Neural progenitor cell (in vitro differentiated cells): ENCODE results near the gene GALM. TPM values are rescaled to one million over a fixed set of nuclear protein-coding genes. Genes with fewer than 3 reads are reported as not detected.
"Not testable (repeated sequence)": the region's sequence is repeated elsewhere in the genome, so short reads cannot be mapped to it uniquely, and the experiment has no call there.

Source experiments
- DNase-seq: peaks from one replicate; pipeline ENCODE4 v3.0.0-alpha.2; 2016; ENCODE audit warnings: low spot score
- H2AFZ ChIP-seq: fragments of 200-600 bp; sonication (generic); replicated peaks from 2 replicates; pipeline ENCODE4 v1.6.1; 2016; ENCODE audit warnings: antibody characterized with exemption
- H3F3A ChIP-seq: fragments of 200-600 bp; sonication (generic); 2 replicates; pipeline ENCODE4 v1.6.1; 2016; ENCODE audit warnings: antibody characterized with exemption, low read depth
- H3K27ac ChIP-seq: fragments of 200-600 bp; sonication (generic); 2 replicates; pipeline ENCODE4 v1.5.1; 2016; ENCODE audit warnings: mild to moderate bottlenecking
- H3K27me3 ChIP-seq: fragments of 200-600 bp; sonication (generic); 2 replicates; pipeline ENCODE4 v1.6.1; 2016; ENCODE audit warnings: mild to moderate bottlenecking, moderate library complexity
- H3K36me3 ChIP-seq: fragments of 200-600 bp; sonication (generic); 2 replicates; pipeline ENCODE4 v1.5.1; 2016
- H3K4me1 ChIP-seq: fragments of 200-600 bp; sonication (generic); 2 replicates; pipeline ENCODE4 v1.6.1; 2016; ENCODE audit warnings: mixed run types
- H3K4me2 ChIP-seq: fragments of 200-600 bp; sonication (generic); 2 replicates; pipeline ENCODE4 v1.6.1; 2016
- H3K4me3 ChIP-seq: fragments of 200-600 bp; sonication (generic); 2 replicates; pipeline ENCODE4 v1.5.1; 2016
- H3K79me2 ChIP-seq: fragments of 200-600 bp; sonication (generic); 2 replicates; pipeline ENCODE4 v1.6.1; 2016; ENCODE audit warnings: low read depth
- H3K9ac ChIP-seq: fragments of 200-600 bp; sonication (generic); 2 replicates; pipeline ENCODE4 v1.6.1; 2016
- H3K9me3 ChIP-seq: fragments of 200-600 bp; sonication (generic); 2 replicates; pipeline ENCODE4 v1.5.1; 2016; ENCODE audit warnings: low read depth
- H4K20me1 ChIP-seq: fragments of 200-600 bp; sonication (generic); 2 replicates; pipeline ENCODE4 v1.6.1; 2016; ENCODE audit warnings: low read depth
- H3K27ac Mint-ChIP-seq: 3 replicates; pipeline ENCODE4 v1.8.0; 2021; ENCODE audit warnings: mixed read lengths
- H3K27me3 Mint-ChIP-seq: 2 replicates; pipeline ENCODE4 v1.8.0; 2022; ENCODE audit warnings: low read depth, mild to moderate bottlenecking, inconsistent platforms, moderate library complexity, mixed read lengths; ENCODE audit not compliant: insufficient read depth
- H3K36me3 Mint-ChIP-seq: 3 replicates; pipeline ENCODE4 v1.8.0; 2021; ENCODE audit warnings: mixed read lengths
- H3K4me1 Mint-ChIP-seq: 3 replicates; pipeline ENCODE4 v1.8.0; 2021; ENCODE audit warnings: mixed read lengths
- H3K4me3 Mint-ChIP-seq: 3 replicates; pipeline ENCODE4 v1.8.0; 2021; ENCODE audit warnings: mild to moderate bottlenecking, moderate library complexity, mixed read lengths
- H3K9me3 Mint-ChIP-seq: 3 replicates; pipeline ENCODE4 v1.8.0; 2020; ENCODE audit warnings: mixed read lengths
- CTCF ChIP-seq: fragments of 200-600 bp; sonication (generic); IDR thresholded peaks from 2 replicates; pipeline ENCODE4 v1.5.1; 2017; ENCODE audit warnings: antibody characterized with exemption, mild to moderate bottlenecking
- EZH2 ChIP-seq: fragments of 200-600 bp; sonication (generic); IDR thresholded peaks from 2 replicates; pipeline ENCODE4 v1.6.1; 2017; ENCODE audit warnings: antibody characterized with exemption, mild to moderate bottlenecking, moderate library complexity
- EZH2phosphoT487 ChIP-seq: fragments of 200-600 bp; sonication (generic); IDR thresholded peaks from 2 replicates; pipeline ENCODE4 v1.6.1; 2017; ENCODE audit warnings: antibody characterized with exemption
- total RNA-seq: library from RNA; depleted of rRNA; stranded (reverse); fragments of >200 nt; gene quantifications from 2 replicates; pipeline ENCODE4 v1.2.3, GENCODE V29; 2015; ENCODE audit warnings: low replicate concordance

Gene GALM
- total RNA-seq, 1 donor from 2014 or later = 7.1 TPM

- Mint-ChIP-seq H3K4me1 (peaks cover 17% of the 10 kb centered on the region), H3K36me3 (peaks cover 17% of the 10 kb centered on the region), H3K4me3 (no peak overlapping the region), H3K27me3 (no peaks in the 10 kb centered on the region), H3K9me3 (no peaks in the 10 kb centered on the region), H3K27ac (no peak overlapping the region)
- Histone ChIP-seq H3K4me1 (peaks cover 8% of the 10 kb centered on the region), H3K9me3 (no peaks in the 10 kb centered on the region), H3K4me2 (no peak overlapping the region), H3K9ac (no peak overlapping the region), H3K36me3 (no peaks in the 10 kb centered on the region), H3F3A (no peaks in the 10 kb centered on the region), H3K79me2 (no peaks in the 10 kb centered on the region), H3K4me3 (no peak overlapping the region), H3K27me3 (no peaks in the 10 kb centered on the region), H4K20me1 (no peaks in the 10 kb centered on the region), H3K27ac (no peak overlapping the region), H2AFZ (no peak overlapping the region)
- no peak for DNase-seq
- TF ChIP-seq EZH2 (no peak), EZH2phosphoT487 (no peak)
Measured at GRCh38 chr2:38672445-38673391, 6.8 kb downstream of the GALM start.

- Mint-ChIP-seq H3K9me3 (no peaks in the 10 kb centered on the region), H3K27ac (no peak overlapping the region), H3K4me1 (no peaks in the 10 kb centered on the region), H3K36me3 (peaks cover 24% of the 10 kb centered on the region), H3K27me3 (no peaks in the 10 kb centered on the region), H3K4me3 (no peak overlapping the region)
- no peaks in the 10 kb centered on the region for H3K36me3 ChIP-seq
- no peak overlapping the region for H3K4me2 ChIP-seq
- no peak for DNase-seq
- no peaks in the 10 kb centered on the region for H3K9me3 ChIP-seq
- H3K79me2 ChIP-seq = no peaks in the 10 kb centered on the region
- H3K27me3 ChIP-seq = no peaks in the 10 kb centered on the region
- H2AFZ ChIP-seq = no peak overlapping the region
- H3K9ac ChIP-seq = no peak overlapping the region
- no peak for TF ChIP-seq EZH2
- no peak for TF ChIP-seq CTCF
- no peak for TF ChIP-seq EZH2phosphoT487
- H3F3A ChIP-seq = no peaks in the 10 kb centered on the region
- no peak overlapping the region for H3K4me3 ChIP-seq
- no peaks in the 10 kb centered on the region for H3K4me1 ChIP-seq
- H3K27ac ChIP-seq = no peak overlapping the region
- no peaks in the 10 kb centered on the region for H4K20me1 ChIP-seq
Measured at GRCh38 chr2:38676681-38677080, 10.8 kb downstream of the GALM start.

DNA sequence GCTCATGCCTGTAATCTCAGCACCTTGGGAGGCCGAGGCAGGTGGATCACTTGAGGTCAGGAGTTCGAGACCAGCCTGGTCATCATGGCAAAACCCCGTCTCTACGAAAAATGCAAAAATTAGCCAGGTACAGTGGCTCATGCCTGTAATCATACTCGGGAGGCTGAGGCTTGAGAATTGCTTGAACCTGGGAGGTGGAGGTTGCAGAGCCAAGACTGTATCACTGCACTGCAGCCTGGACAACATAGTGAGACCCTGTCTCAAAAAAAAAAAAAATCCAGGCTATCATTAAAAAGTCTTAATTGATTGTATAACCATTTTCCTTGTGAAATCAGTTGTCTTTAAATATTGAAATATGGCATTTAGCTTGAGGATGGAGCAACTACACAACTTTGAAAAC, 15.0 kb downstream of the GALM start:
- not testable (repeated sequence) for H3K9ac ChIP-seq, H3F3A ChIP-seq, H3K4me3 ChIP-seq, H3K27ac Mint-ChIP-seq, H3K4me1 ChIP-seq, H3K9me3 Mint-ChIP-seq, H3K27me3 Mint-ChIP-seq, H3K9me3 ChIP-seq, H3K27me3 ChIP-seq, H3K4me1 Mint-ChIP-seq, H3K4me2 ChIP-seq, DNase-seq, H3K4me3 Mint-ChIP-seq, H3K36me3 ChIP-seq, H2AFZ ChIP-seq, H3K27ac ChIP-seq, H4K20me1 ChIP-seq, H3K79me2 ChIP-seq
- peaks cover 29% of the 10 kb centered on the region for H3K36me3 Mint-ChIP-seq

GRCh38 chr2:38682008-38682575, 16.2 kb downstream of the GALM start:
- H3K4me1 ChIP-seq = no peaks in the 10 kb centered on the region
- no peak overlapping the region for H3K4me2 ChIP-seq
- Mint-ChIP-seq H3K27ac (no peak overlapping the region), H3K27me3 (no peaks in the 10 kb centered on the region), H3K9me3 (no peaks in the 10 kb centered on the region), H3K4me3 (no peak overlapping the region), H3K36me3 (peaks cover 22% of the 10 kb centered on the region), H3K4me1 (no peaks in the 10 kb centered on the region)
- H3K9me3 ChIP-seq = no peaks in the 10 kb centered on the region
- H3K4me3 ChIP-seq = no peak overlapping the region
- no peaks in the 10 kb centered on the region for H4K20me1 ChIP-seq
- H3K79me2 ChIP-seq = no peaks in the 10 kb centered on the region
- H3K27ac ChIP-seq = no peak overlapping the region
- no peak for TF ChIP-seq CTCF
- TF ChIP-seq EZH2 = no peak
- TF ChIP-seq EZH2phosphoT487 = no peak
- no peaks in the 10 kb centered on the region for H3F3A ChIP-seq
- no peaks in the 10 kb centered on the region for H3K36me3 ChIP-seq
- no peaks in the 10 kb centered on the region for H3K27me3 ChIP-seq
- no peak overlapping the region for H2AFZ ChIP-seq
- no peak overlapping the region for H3K9ac ChIP-seq
- DNase-seq = no peak

- not testable (repeated sequence) for H4K20me1 ChIP-seq, H2AFZ ChIP-seq, H3K9ac ChIP-seq, DNase-seq, H3K27ac Mint-ChIP-seq, H3K36me3 ChIP-seq, H3K4me3 ChIP-seq, H3K4me1 ChIP-seq, H3K27me3 ChIP-seq, H3K27me3 Mint-ChIP-seq, H3K9me3 ChIP-seq, H3K9me3 Mint-ChIP-seq, H3K4me3 Mint-ChIP-seq, H3K79me2 ChIP-seq, H3K4me1 Mint-ChIP-seq, H3F3A ChIP-seq, H3K27ac ChIP-seq, H3K4me2 ChIP-seq
- peaks cover 19% of the 10 kb centered on the region for H3K36me3 Mint-ChIP-seq
Measured at GRCh38 chr2:38682620-38683019, 16.7 kb downstream of the GALM start.
